ENCODE data around the gene ABCB11.

ABCB11 gene

GRCh38 chr2:169007941-169008340, 23.2 kb downstream of the ABCB11 start:
- DNase-seq (ENCODE audit: low read depth) = no peak

- DNase-seq (ENCODE audit: low read depth) = no peak
Observed at GRCh38 chr2:169007356-169007755, 23.8 kb downstream of the ABCB11 start.

- DNase-seq (ENCODE audit: low read depth) = no peak
Observed at GRCh38 chr2:169006665-169007064, 24.5 kb downstream of the ABCB11 start.

GRCh38 chr2:169005994-169006393, 25.1 kb downstream of the ABCB11 start:
- no peak for DNase-seq (ENCODE audit: low read depth)

- no peak for DNase-seq (ENCODE audit: low read depth)
Observed at GRCh38 chr2:169005080-169005598, 26.0 kb downstream of the ABCB11 start.

- DNase-seq (ENCODE audit: low read depth) = no peak
Observed at GRCh38 chr2:169002161-169002738, 28.9 kb downstream of the ABCB11 start.

GRCh38 chr2:169001116-169001815, 29.9 kb downstream of the ABCB11 start:
- no peak for DNase-seq (ENCODE audit: low read depth)

GRCh38 chr2:168999668-169000213, 31.4 kb downstream of the ABCB11 start:
- DNase-seq (ENCODE audit: low read depth) = no peak

- no peak for DNase-seq (ENCODE audit: low read depth)
Observed at GRCh38 chr2:168998609-168999211, 32.4 kb downstream of the ABCB11 start.

GRCh38 chr2:168997794-168998193, 33.3 kb downstream of the ABCB11 start:
- DNase-seq (ENCODE audit: low read depth) = no peak

GRCh38 chr2:168997118-168997521, 34.0 kb downstream of the ABCB11 start:
- no peak for DNase-seq (ENCODE audit: low read depth)

- no peak for DNase-seq (ENCODE audit: low read depth)
Observed at GRCh38 chr2:168995744-168996143, 35.4 kb downstream of the ABCB11 start.

GRCh38 chr2:168993538-168993937, 37.6 kb downstream of the ABCB11 start:
- no peak for DNase-seq (ENCODE audit: low read depth)

GRCh38 chr2:168992591-168993349, 38.4 kb downstream of the ABCB11 start:
- no peak for DNase-seq (ENCODE audit: low read depth)

- no peak for DNase-seq (ENCODE audit: low read depth)
Observed at GRCh38 chr2:168992026-168992425, 39.1 kb downstream of the ABCB11 start.

- no peak for DNase-seq (ENCODE audit: low read depth)
Observed at GRCh38 chr2:168988755-168989154, 42.4 kb downstream of the ABCB11 start.

GRCh38 chr2:168986398-168986943, 44.7 kb downstream of the ABCB11 start:
- no peak for DNase-seq (ENCODE audit: low read depth)

- DNase-seq (ENCODE audit: low read depth) = no peak
Observed at GRCh38 chr2:168981651-168982050, 49.5 kb downstream of the ABCB11 start.

- DNase-seq (ENCODE audit: low read depth) = no peak
Observed at GRCh38 chr2:168978461-168978861, 52.7 kb downstream of the ABCB11 start.

- DNase-seq (ENCODE audit: low read depth) = no peak
Observed at GRCh38 chr2:168977608-168978007, 53.5 kb downstream of the ABCB11 start.

- no peak for DNase-seq (ENCODE audit: low read depth)
Observed at GRCh38 chr2:168976034-168976654, 55.0 kb downstream of the ABCB11 start.
